Endometrial microvascular endothelial cells (primary cell): ENCODE results near the gene IFNGR1. TPM values are rescaled to one million over a fixed set of nuclear protein-coding genes. Genes with fewer than 3 reads are reported as not detected.

Experiments used
- in situ Hi-C: cut with HindIII; loops from 2 replicates; pipeline ENCODE4 v1.10.0; 2017; ENCODE audit warnings: low sequenced_read_pairs, low pct_unique_long_range_greater_than_20kb; ENCODE audit errors: inconsistent ontology term
- total RNA-seq: library from RNA; depleted of rRNA; stranded (reverse); fragments of >200 nt; gene quantifications from one replicate; pipeline ENCODE4 v1.2.3, GENCODE V29; 2015; ENCODE audit errors: inconsistent ontology term

Gene IFNGR1
- total RNA-seq, 1 donor from 2014 or later: 75.1 TPM

DNA sequence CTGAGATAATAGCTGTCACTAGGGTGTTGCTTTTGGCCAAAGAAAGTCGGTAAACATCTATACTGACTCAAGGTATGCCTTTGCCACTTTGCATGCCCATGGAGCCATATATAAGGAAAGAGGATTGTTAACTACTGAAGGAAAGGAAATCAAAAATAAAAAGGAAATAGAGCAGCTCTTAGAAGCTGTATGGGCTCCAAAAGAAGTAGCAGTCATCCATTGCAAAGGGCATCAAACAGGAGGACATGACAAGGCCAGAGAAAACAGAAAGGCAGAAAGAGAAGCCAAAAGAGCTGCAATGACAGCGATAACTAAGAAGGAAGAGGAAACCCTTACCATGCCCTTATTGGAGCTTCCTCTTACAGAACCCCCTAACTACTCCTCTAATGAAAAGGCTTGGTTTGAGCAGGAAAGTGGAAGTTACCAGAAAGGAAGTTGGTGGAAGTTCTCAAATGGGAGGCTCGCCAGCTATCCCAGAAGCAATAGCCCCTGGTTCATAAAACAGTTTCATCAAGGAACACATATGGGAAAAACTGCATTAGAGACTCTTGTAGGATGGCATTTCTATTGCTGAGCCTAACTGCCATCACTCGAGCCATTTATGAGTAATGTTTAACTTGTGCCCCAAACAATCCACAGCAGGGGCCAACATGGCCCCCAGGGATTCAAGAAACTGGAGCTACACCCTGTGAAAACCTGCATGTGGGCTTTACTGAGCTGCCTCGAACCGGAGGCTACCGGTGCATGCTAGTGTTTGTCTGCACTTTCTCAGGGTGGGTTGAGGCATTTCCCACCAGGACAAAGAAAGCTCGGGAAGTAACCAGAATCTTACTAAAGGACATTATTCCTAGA lies 52.7 kb downstream of the IFNGR1 start:
- in situ Hi-C loops: no loop called here

DNA sequence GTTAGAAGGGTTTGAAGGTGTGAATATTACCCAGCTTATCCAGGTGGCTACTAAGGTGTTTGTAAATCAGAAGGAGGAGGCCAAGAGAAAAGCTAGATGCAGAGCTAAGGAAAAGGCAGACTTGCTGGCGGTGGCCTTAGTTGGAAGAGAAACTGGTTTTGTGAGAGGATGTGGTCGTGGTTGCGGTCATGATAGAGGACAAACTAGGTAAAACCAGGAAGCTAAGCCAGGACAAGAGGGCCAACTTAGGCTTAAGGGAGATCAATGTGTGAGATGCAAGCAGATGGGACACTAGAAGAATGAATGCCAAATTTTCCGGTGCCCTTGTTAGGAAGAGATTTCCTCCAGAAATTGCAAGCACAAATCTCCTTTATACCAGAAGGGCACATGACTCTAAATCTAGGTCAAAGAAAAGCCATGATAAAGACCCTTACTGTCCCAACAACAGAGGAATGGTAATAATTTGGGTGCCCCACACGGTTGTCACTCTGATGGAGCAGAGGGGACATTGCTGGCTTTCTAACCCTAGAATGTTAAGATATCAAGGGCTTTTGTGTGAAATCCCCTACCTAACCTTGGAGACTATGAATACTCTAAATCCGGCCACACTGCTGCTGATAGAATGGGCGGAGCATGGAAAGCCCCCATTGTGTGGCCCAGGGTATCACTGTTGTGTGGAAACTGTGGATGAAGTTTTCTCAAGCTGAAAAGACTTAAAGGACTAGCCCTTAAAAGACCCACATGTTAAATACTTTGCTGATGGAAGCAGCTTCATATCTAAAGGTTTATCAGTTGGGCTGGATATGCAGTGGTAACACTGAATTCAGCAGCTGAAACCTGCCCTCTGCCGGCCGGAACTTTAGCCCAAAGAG lies 53.6 kb downstream of the IFNGR1 start:
- in situ Hi-C loops: no loop called here

DNA sequence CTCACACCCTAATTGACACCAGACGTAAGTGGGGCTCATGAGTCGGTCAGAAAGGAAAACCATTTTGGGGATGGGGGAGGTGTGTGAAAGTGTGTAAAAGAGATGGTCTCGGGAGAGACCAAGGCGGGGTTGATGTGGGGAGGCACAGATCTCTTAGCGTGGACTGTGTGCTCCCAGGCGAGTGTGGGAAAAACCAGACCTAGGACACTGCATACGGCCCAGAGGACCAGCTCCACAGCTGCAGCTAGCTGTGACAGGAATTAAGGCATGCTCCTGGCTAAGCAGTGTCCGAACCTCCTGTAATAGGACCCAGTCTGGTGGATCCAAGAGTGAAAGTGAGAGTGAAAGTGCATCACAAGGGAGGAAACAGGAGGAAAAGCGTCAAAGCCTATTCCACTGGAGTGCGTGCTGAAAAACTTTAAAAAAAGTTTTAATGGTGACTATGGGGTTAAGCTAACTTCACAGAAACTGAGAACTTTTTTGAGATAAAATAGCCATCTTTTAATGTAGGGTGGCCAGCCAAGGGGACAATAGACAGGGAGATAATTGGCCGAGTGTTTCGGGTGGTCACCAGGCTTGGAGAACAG lies 55.4 kb downstream of the IFNGR1 start:
- in situ Hi-C loops: no loop called here

DNA sequence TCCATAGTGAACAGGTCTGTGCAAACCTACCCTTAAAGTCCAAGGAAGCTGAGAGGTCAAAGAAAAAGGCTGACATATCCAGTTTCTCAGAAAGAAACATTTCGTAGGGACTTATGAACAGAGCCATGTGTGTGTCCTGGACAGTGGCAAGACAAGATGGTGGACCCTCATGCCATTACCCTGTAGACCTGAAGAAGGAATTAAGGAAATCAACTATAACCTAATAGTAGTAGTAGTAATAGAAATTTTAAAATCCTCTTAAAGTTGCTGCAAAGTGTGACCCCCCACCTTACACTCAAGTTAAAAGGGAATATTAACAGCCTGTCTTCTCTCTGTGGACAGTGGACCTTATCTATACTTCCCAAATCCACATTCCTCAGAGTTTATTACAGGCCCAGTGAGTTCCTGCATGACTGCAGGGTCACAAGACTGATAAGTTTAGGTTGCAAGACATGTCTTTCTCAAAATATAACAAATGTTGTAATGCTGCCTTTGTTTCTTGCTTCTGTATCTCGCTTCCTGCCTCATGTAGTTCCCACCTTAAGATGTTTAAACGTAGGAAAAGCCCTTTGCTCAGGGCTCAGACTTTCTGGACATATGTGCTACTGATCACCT lies 56.4 kb downstream of the IFNGR1 start:
- in situ Hi-C loops: no loop called here

GRCh38 chr6:137161949-137162348 lies 57.2 kb downstream of the IFNGR1 start:
- in situ Hi-C loops: no loop called here

DNA sequence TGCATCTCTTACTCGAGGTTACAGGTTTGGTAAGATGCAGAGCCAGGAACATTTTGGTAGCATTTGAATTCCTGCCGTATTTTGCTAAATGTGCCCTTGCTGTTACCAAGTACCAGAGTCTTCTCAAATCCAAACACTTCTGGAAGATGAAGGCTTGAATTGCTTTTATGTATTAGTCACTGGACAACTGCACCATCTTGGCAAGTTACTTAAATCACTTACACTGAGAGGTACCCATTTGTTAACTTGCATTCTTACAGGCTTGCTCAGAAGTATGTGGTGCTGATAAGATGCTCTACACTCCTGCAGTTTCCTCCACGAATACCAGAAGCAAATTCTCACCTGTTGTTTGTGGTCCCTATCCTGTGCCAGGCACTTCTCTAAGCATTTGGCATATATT lies 58.4 kb downstream of the IFNGR1 start:
- in situ Hi-C loops: no loop called here

DNA sequence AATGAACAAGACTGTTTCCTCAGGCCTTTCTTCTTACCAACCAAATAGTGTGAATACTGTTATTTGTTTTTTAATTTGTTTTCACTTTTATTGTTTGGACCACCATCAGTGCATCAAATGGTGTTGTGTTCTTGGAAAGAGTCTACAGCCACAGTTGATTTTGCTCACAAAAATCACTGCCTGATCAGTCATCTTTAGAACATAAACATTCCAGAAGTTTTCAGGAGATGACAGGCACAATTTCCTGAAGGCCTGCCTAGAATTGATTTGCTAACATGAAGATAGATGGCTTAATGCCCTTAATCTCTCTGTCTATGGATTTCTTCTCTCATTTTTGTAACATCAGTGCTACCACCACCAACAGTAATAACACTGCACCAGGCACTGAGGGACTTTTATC lies 59.3 kb downstream of the IFNGR1 start:
- in situ Hi-C loops: no loop called here

GRCh38 chr6:137157601-137158000 lies 61.6 kb downstream of the IFNGR1 start:
- in situ Hi-C loops: no loop called here

DNA sequence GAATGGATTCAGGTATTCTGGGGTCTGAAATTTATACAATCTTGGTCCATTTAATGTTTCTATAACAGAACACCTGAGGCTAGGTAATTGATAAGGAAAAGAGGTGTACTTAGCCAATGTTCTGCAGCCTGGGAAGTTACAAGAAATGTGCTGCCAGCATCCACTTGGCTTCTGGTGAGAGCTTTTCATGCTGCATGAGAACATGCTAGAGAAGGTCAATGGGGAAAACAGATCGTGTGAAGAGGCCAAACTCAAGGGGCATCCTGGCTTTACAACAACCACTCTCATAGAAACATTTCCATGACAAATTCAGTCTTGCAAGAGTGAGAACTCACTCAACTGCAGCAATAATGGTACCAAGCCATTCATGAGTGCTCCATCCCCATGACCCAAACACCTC lies 62.5 kb downstream of the IFNGR1 start:
- in situ Hi-C loops: no loop called here

GRCh38 chr6:137155830-137156229 lies 63.4 kb downstream of the IFNGR1 start:
- in situ Hi-C loops: no loop called here

GRCh38 chr6:137150072-137150471 lies 69.1 kb downstream of the IFNGR1 start:
- in situ Hi-C loops: no loop called here

DNA sequence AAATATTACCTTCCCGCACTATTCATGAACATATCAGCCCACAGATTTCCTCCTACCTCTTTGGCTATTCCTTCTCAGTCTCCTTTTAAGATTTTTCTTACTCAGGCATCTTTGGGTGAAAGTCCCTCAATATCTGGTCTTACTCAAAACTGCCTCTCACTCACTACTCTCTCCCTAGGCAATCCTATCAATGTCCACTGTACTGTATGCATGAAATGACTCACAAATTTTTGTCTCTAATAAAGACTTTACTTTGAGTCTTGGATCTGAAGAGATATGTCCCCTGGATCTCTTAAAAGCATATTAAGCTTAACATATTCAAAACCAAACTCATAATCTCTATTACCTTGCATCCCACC lies 70.2 kb downstream of the IFNGR1 start:
- in situ Hi-C loops: no loop called here

DNA sequence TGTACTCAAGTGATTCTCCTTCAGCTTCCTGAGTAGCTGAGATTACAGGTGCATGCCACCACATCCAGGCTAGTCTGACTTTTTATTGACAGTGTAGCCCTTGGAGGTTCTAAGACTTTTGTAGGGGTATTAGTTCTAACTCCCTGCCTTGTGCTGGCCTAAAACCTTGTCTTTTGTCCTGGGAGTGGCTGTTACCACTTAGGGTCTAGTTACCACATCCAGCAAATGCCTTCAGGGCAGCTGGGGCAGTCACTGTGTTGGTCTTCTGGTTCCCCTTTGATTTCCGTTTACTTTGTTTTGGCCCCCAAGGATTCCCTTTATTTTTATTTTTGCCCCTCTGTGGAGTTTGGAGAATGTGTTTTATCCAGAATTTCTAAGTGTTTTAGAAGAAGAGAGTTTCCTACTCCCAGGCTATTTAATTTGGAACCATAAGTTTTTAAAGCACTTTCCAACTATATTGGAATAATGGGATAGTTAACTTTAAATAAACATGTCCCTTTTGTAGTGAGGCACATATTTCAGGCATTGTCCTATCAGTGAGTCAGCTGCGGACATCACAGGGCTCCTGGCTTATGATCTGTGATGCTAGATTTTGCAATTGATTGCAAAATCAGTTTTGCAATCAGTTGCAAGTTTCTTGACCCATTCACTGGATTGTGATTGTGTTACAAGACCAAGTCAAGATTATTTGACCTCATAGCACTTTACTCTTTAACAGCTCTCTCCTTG lies 70.7 kb downstream of the IFNGR1 start:
- in situ Hi-C loops: no loop called here

Other genes starting within 250 kb of the IFNGR1 start
- gene IL20RA, start 174.4 kb downstream of the IFNGR1 start, total RNA-seq: not detected
- gene IL22RA2, start 45.7 kb downstream of the IFNGR1 start, total RNA-seq: not detected